CD14-positive monocyte (primary cell): ENCODE data around the gene ASTN2. TPM values are rescaled to one million over a fixed set of nuclear protein-coding genes. Genes with fewer than 3 reads are reported as not detected.

ENCODE experiments used
- DNase-seq, 3 donors: peaks; one replicate each; pipeline ENCODE4 v3.0.0-alpha.2; 2011 to 2022
- H2AFZ ChIP-seq: 2 replicates; pipeline ENCODE4 v1.6.0; 2012; ENCODE audit warnings: mild to moderate bottlenecking, low read depth, low read length, inconsistent platforms; ENCODE audit not compliant: insufficient read depth, poor library complexity, severe bottlenecking
- H3K27ac ChIP-seq, 2 donors: 1 replicate in 1 of 2; 2 replicates in 1 of 2; pipeline ENCODE4 v1.5.1; 2012 to 2013; ENCODE audit warnings: low read length in 2 of 2, control low read depth in 1 of 2, inconsistent platforms in 1 of 2, low read depth in 1 of 2, mild to moderate bottlenecking in 1 of 2
- H3K27me3 ChIP-seq, 2 donors: one replicate each; pipeline versions ENCODE4 v1.6.0 to v1.6.1; 2011 to 2013; ENCODE audit warnings: low read length in 2 of 2; ENCODE audit not compliant: control insufficient read depth in 2 of 2, insufficient read depth in 2 of 2
- H3K36me3 ChIP-seq, 2 donors: replicated peaks in 1 of 2; 1 replicate in 1 of 2; 2 replicates in 1 of 2; pipeline versions ENCODE4 v1.5.1 to v1.6.1; 2012 to 2013; ENCODE audit warnings: low read length in 2 of 2, control low read depth in 1 of 2, inconsistent platforms in 1 of 2, mild to moderate bottlenecking in 1 of 2; ENCODE audit not compliant: insufficient read depth in 2 of 2, control insufficient read depth in 1 of 2
- H3K4me1 ChIP-seq, 2 donors: 1 replicate in 1 of 2; 2 replicates in 1 of 2; pipeline versions ENCODE4 v1.5.1 to v1.6.1; 2012 to 2013; ENCODE audit warnings: low read length in 2 of 2, control low read depth in 1 of 2, inconsistent platforms in 1 of 2, mild to moderate bottlenecking in 1 of 2, moderate library complexity in 1 of 2; ENCODE audit not compliant: insufficient read depth in 2 of 2, control insufficient read depth in 1 of 2
- H3K4me2 ChIP-seq: replicated peaks from 2 replicates; pipeline ENCODE3; 2012; ENCODE audit warnings: low read length, moderate library complexity, mild to moderate bottlenecking; ENCODE audit not compliant: poor library complexity, severe bottlenecking; ENCODE audit errors: extremely low read depth
- H3K4me3 ChIP-seq, 3 experiments: fragments of 200-600 bp in 1 of 3; sonication (generic) in 1 of 3; replicated peaks in 1 of 3; 1 replicate in 2 of 3; 2 replicates in 1 of 3; pipeline ENCODE4 v1.5.1; 2011 to 2013; ENCODE audit warnings: low read length in 3 of 3, mild to moderate bottlenecking in 3 of 3, control low read depth in 2 of 3, low read depth in 2 of 3, inconsistent platforms in 1 of 3, moderate library complexity in 1 of 3
- H3K79me2 ChIP-seq: 2 replicates; pipeline ENCODE4 v1.6.0; 2012; ENCODE audit warnings: mild to moderate bottlenecking, control low read depth, inconsistent platforms, low read length, moderate library complexity; ENCODE audit not compliant: insufficient read depth
- H3K9ac ChIP-seq: 2 replicates; pipeline ENCODE4 v1.6.0; 2017; ENCODE audit warnings: low read length, mild to moderate bottlenecking; ENCODE audit not compliant: insufficient read depth, poor library complexity, severe bottlenecking
- H3K9me3 ChIP-seq, 2 donors: replicated peaks in 1 of 2; 1 replicate in 1 of 2; 2 replicates in 1 of 2; pipeline versions ENCODE4 v1.5.1 to v1.6.1; 2012 to 2013; ENCODE audit warnings: low read length in 2 of 2, control low read depth in 1 of 2; ENCODE audit not compliant: control insufficient read depth in 1 of 2, insufficient read depth in 1 of 2
- H4K20me1 ChIP-seq: 2 replicates; pipeline ENCODE4 v1.6.0; 2012; ENCODE audit warnings: mild to moderate bottlenecking, low read length, control low read depth, moderate library complexity; ENCODE audit not compliant: insufficient read depth
- H3K27ac Mint-ChIP-seq, 7 donors: one replicate each; pipeline ENCODE4 v1.8.0; 2020; ENCODE audit warnings: mild to moderate bottlenecking in 7 of 7, mixed read lengths in 7 of 7, moderate library complexity in 6 of 7, inconsistent platforms in 2 of 7
- H3K27me3 Mint-ChIP-seq, 3 donors: one replicate each; pipeline ENCODE4 v1.8.0; 2021 to 2022; ENCODE audit warnings: low read depth in 3 of 3, mild to moderate bottlenecking in 3 of 3, mixed read lengths in 3 of 3, moderate library complexity in 3 of 3, inconsistent platforms in 1 of 3
- H3K36me3 Mint-ChIP-seq, 2 donors: one replicate each; pipeline ENCODE4 v1.8.0; 2020; ENCODE audit warnings: mixed read lengths in 2 of 2, inconsistent platforms in 1 of 2, mild to moderate bottlenecking in 1 of 2
- H3K4me1 Mint-ChIP-seq: one replicate; pipeline ENCODE4 v1.8.0; 2020; ENCODE audit warnings: mild to moderate bottlenecking, mixed read lengths
- H3K4me3 Mint-ChIP-seq, 2 donors: one replicate each; pipeline ENCODE4 v1.8.0; 2020; ENCODE audit warnings: mild to moderate bottlenecking in 2 of 2, mixed read lengths in 2 of 2, moderate library complexity in 1 of 2
- H3K9me3 Mint-ChIP-seq, 7 donors: one replicate each; pipeline ENCODE4 v1.8.0; 2020 to 2022; ENCODE audit warnings: mixed read lengths in 7 of 7, mild to moderate bottlenecking in 6 of 7, moderate library complexity in 6 of 7, inconsistent platforms in 2 of 7
- CTCF ChIP-seq: fragments of 200-600 bp; IDR thresholded peaks from one replicate; pipeline ENCODE4 v1.8.0; 2022; ENCODE audit warnings: antibody characterized with exemption, mild to moderate bottlenecking
- WGBS: methylation state at CpG from one replicate; pipeline ENCODE4 v1.1.5; 2013; ENCODE audit warnings: missing lambda C conversion rate; ENCODE audit not compliant: insufficient coverage; 5-methylcytosine and 5-hydroxymethylcytosine counted together
- intact Hi-C, 2 donors: fragments of 100-400 bp; cut with micrococcal nuclease; formaldehyde crosslinking; loops; one replicate each; pipeline versions ENCODE4 v1.15.0 to v1.15.1; 2023
- polyA plus RNA-seq, 3 donors: library from polyadenylated mRNA; depleted of rRNA in 1 of 3; unstranded in 2 of 3; stranded (reverse) in 1 of 3; fragments of 300-500 nt in 2 of 3; fragments of >200 nt in 1 of 3; fragmentation: Illumina TruSeq in 2 of 3; gene quantifications; 1 replicate in 2 of 3; 2 replicates in 1 of 3; pipeline ENCODE4 v1.2.3, GENCODE V29; 2012 to 2021

ASTN2 gene
- polyA plus RNA-seq, 3 donors, result not detected

GRCh38 chr9:116859763-116860162, 555.1 kb downstream of the ASTN2 start:
- no peak overlapping the region for H3K4me3 Mint-ChIP-seq
- H3K4me1 Mint-ChIP-seq, result no peaks in the 10 kb centered on the region
- Histone ChIP-seq H3K4me1 (no peaks in the 10 kb centered on the region), H2AFZ (no peak overlapping the region), H3K27me3 (no peaks in the 10 kb centered on the region), H3K27ac (no peak overlapping the region), H4K20me1 (no peaks in the 10 kb centered on the region), H3K36me3 (no peaks in the 10 kb centered on the region), H3K79me2 (no peaks in the 10 kb centered on the region), H3K4me2 (no peak overlapping the region), H3K9ac (no peak overlapping the region), H3K9me3 (no peaks in the 10 kb centered on the region), H3K4me3 (no peak overlapping the region)
- H3K36me3 Mint-ChIP-seq, result no peaks in the 10 kb centered on the region
- peaks cover 0 to 2% (median 0%) of the 10 kb centered on the region in 7 donors for H3K9me3 Mint-ChIP-seq
- DNase-seq, result no peak
- no peak overlapping the region for H3K27ac Mint-ChIP-seq
- 100% methylated on average over 1 of the region's 2 CpGs for WGBS
- intact Hi-C loops, result no loop called here
- no peak for TF ChIP-seq CTCF
- H3K27me3 Mint-ChIP-seq, result peaks cover 1 to 9% (median 3%) of the 10 kb centered on the region in 3 donors

GRCh38 chr9:116857321-116857720, 557.5 kb downstream of the ASTN2 start:
- Histone ChIP-seq H4K20me1 (no peaks in the 10 kb centered on the region), H2AFZ (no peak overlapping the region), H3K27ac (no peak overlapping the region), H3K9ac (no peak overlapping the region), H3K79me2 (no peaks in the 10 kb centered on the region), H3K4me3 (no peak overlapping the region), H3K4me2 (no peak overlapping the region), H3K4me1 (no peaks in the 10 kb centered on the region), H3K36me3 (no peaks in the 10 kb centered on the region), H3K9me3 (no peaks in the 10 kb centered on the region), H3K27me3 (no peaks in the 10 kb centered on the region)
- Mint-ChIP-seq H3K27me3 (peaks cover 3 to 6% (median 3%) of the 10 kb centered on the region in 3 donors), H3K4me1 (no peaks in the 10 kb centered on the region), H3K27ac (no peak overlapping the region), H3K9me3 (peaks cover 0 to 3% (median 0%) of the 10 kb centered on the region in 7 donors), H3K4me3 (no peak overlapping the region), H3K36me3 (no peaks in the 10 kb centered on the region)
- intact Hi-C loops, result no loop called here
- no peak for TF ChIP-seq CTCF
- WGBS, result no CpG with 5 or more reads among the region's 2 CpGs
- no peak for DNase-seq
